RWPE1 (cell line): ENCODE data around the gene S100PBP.
A peak's percentile ranks its signal among the peaks of the same experiment; 100 is the strongest.

Experiments
- CTCF ChIA-PET: fragments of 350-600 bp; sonication (Branson Sonifier 250); formaldehyde crosslinking; extraction: SDS; loops from one replicate; lab custom pipeline; 2021; lab: Yijun Ruan, JAX
- POLR2A ChIA-PET: fragments of 400-600 bp; formaldehyde crosslinking; extraction: SDS; loops from one replicate; lab custom pipeline; 2020; ENCODE audit warnings: antibody characterized with exemption; ENCODE audit not compliant: low non-redundant PET; lab: Yijun Ruan, JAX
- DNase-seq: peaks from one replicate; pipeline ENCODE4 v3.0.0; 2012; ENCODE audit warnings: low spot score
- H3K27ac ChIP-seq: fragments of 450-650 bp; 2 replicates; pipeline ENCODE4 v1.5.1; 2017
- CTCF ChIP-seq: fragments of 450-650 bp; conservative IDR thresholded peaks from 2 replicates; pipeline ENCODE4 v1.5.1; 2017; ENCODE audit warnings: low read depth, mild to moderate bottlenecking

Gene S100PBP

GRCh38 chr1:32771561-32772280, 45.7 kb upstream of the S100PBP start:
- TF ChIP-seq CTCF: no peak
- DNase-seq: no peak
- CTCF ChIA-PET: interaction anchor here (0.5 to 8.4 kb wide), 5 partner anchors 20 to 371 kb away, joined by 3 to 132 read pairs (median 4); no protein-coding TSS in a partner anchor

GRCh38 chr1:32772281-32773017, 45.0 kb upstream of the S100PBP start:
- POLR2A ChIA-PET: interaction anchor here (0.5 to 0.6 kb wide), 3 partner anchors 56 to 308 kb away, joined by 3 to 6 read pairs (median 6); no protein-coding TSS in a partner anchor
- CTCF ChIA-PET: interaction anchor here (0.6 to 8.4 kb wide), 14 partner anchors 10 to 372 kb away, joined by 3 to 132 read pairs (median 4); partner anchors contain the start of gene SYNC
- DNase-seq: no peak
- no peak for TF ChIP-seq CTCF
- peak overlapping the region; percentile 100 for H3K27ac ChIP-seq

More at GRCh38 chr1:32771561-32772280, 45.7 kb upstream of the S100PBP start:
- POLR2A ChIA-PET: interaction anchor here (0.6 kb wide), 3 partner anchors 55 to 308 kb away, joined by 3 to 6 read pairs (median 6); no protein-coding TSS in a partner anchor
- H3K27ac ChIP-seq: peak overlapping the region; percentile 100

- POLR2A ChIA-PET: no interaction called here
- CTCF ChIA-PET: interaction anchor here (0.6 to 8.4 kb wide), 15 partner anchors 10 to 372 kb away, joined by 3 to 132 read pairs (median 4); partner anchors contain the start of gene SYNC
- TF ChIP-seq CTCF: peak; percentile 95
- H3K27ac ChIP-seq: peak overlapping the region; percentile 100
- DNase-seq: peak; percentile 72
These were observed 44.3 kb upstream of the S100PBP start for GRCh38 chr1:32773018-32773763.

- peak overlapping the region; percentile 100 for H3K27ac ChIP-seq
- no peak for DNase-seq
- CTCF ChIA-PET: interaction anchor here (0.5 to 8.4 kb wide), 10 partner anchors 9 to 71 kb away, joined by 3 to 132 read pairs (median 6); partner anchors contain the start of gene SYNC
- no peak for TF ChIP-seq CTCF
- POLR2A ChIA-PET: no interaction called here
These were observed 43.5 kb upstream of the S100PBP start for GRCh38 chr1:32773764-32774463.

GRCh38 chr1:32774464-32774808, 43.0 kb upstream of the S100PBP start:
- peak overlapping the region; percentile 100 for H3K27ac ChIP-seq

More at GRCh38 chr1:32774464-32774808, 43.0 kb upstream of the S100PBP start:
- CTCF ChIA-PET: interaction anchor here (0.7 to 8.4 kb wide), 4 partner anchors 32 to 71 kb away, joined by 3 to 132 read pairs (median 10); partner anchors contain the start of gene SYNC
- no peak for DNase-seq
- no peak for TF ChIP-seq CTCF
- POLR2A ChIA-PET: interaction anchor here (0.6 kb wide), 1 partner anchor 12 kb away, joined by 5 read pairs; no protein-coding TSS in a partner anchor
